ENCODE measurements around the gene EPC1.

The EPC1 gene

GRCh38 chr10:32378363-32379317, 31.7 kb upstream of the EPC1 start:
- peaks cover 3% of the 10 kb centered on the region for H3K9me3 Mint-ChIP-seq
- no peak overlapping the region for H3K4me3 Mint-ChIP-seq
- H3K27me3 Mint-ChIP-seq (ENCODE audit: low read depth) = no peaks in the 10 kb centered on the region
- no peak overlapping the region for H3K27ac Mint-ChIP-seq
- peaks cover 18% of the 10 kb centered on the region for H3K36me3 Mint-ChIP-seq (ENCODE audit: low read depth)
- no peaks in the 10 kb centered on the region for H3K4me1 Mint-ChIP-seq
- no peak for TF ChIP-seq CTCF (IDR thresholded peaks at IDR 0.05; ENCODE audit: unreplicated experiment in 3 of 3)

DNA sequence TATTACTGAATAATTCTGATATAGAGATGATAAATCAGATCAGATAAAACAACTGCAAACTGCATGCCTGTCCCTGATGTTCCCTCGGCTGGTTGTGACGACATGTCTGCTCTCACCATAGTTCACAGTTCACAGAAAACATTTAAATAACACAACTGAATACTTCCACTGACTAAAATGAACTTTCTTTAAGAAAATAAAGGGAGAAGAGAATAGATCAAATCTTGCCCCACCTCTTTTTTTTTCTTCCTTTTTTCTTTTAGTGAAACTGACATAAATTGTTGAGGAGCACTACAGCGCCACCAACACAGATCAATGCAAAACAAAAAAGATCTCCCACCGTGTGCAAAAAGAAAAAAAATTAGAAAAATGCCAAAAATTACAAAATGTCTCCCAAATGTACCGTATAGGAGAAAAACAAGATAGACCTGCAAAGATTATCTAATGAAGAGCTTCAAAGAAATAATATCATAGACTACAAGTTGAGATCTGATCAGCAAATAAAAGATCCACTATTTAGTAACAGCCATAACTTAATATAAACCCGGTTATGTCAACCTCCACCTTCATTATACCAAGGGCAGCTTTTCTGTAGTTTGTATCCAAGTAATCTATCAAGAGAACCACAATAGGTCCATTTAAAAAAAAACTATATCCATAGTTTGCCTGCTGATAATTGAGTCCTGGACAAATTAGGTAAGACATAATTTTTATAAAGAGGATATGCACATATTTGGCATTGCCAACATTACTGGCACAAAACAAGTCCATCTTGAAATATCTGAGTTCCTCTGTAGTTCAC, 30.7 kb upstream of the EPC1 start:
- TF ChIP-seq CTCF (IDR thresholded peaks at IDR 0.05; ENCODE audit: unreplicated experiment in 3 of 3) = peak; percentile 20 to 37 (median 21)
- H3K4me1 Mint-ChIP-seq = no peaks in the 10 kb centered on the region
- peaks cover 25% of the 10 kb centered on the region for H3K36me3 Mint-ChIP-seq (ENCODE audit: low read depth)
- H3K27ac Mint-ChIP-seq = no peak overlapping the region
- H3K4me3 Mint-ChIP-seq = no peak overlapping the region
- no peaks in the 10 kb centered on the region for H3K27me3 Mint-ChIP-seq (ENCODE audit: low read depth)
- H3K9me3 Mint-ChIP-seq = peaks cover 3% of the 10 kb centered on the region

DNA sequence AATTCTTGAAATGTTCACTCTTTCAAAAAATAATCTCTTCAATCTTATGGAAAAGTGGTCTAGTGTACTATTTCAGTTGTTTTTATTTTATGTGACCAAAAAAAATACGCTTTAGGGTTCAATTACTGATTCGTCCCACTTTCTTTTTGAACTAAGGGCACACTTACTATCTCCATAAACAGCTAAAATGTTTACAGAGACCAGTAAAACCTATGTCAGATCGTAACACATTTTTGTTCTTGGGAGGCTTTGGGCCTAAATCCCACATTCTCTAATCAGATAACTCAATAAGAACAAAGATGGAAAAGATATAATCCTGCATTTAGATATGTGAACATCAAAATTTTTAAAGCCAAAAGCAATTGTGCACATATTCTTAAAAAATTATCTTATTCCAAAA, 29.8 kb upstream of the EPC1 start:
- Mint-ChIP-seq H3K36me3 (ENCODE audit: low read depth) (peaks cover 33% of the 10 kb centered on the region), H3K27ac (peak overlapping the region in 2 of 3 experiments; percentile 81 to 87), H3K9me3 (peaks cover 3% of the 10 kb centered on the region), H3K4me1 (no peaks in the 10 kb centered on the region), H3K4me3 (no peak overlapping the region), H3K27me3 (ENCODE audit: low read depth) (no peaks in the 10 kb centered on the region)
- no peak for TF ChIP-seq CTCF (IDR thresholded peaks at IDR 0.05; ENCODE audit: unreplicated experiment in 3 of 3)

GRCh38 chr10:32376097-32376496, 29.1 kb upstream of the EPC1 start:
- Mint-ChIP-seq H3K36me3 (ENCODE audit: low read depth) (peaks cover 38% of the 10 kb centered on the region), H3K4me3 (no peak overlapping the region), H3K27me3 (ENCODE audit: low read depth) (no peaks in the 10 kb centered on the region), H3K4me1 (no peaks in the 10 kb centered on the region), H3K27ac (no peak overlapping the region), H3K9me3 (peaks cover 3% of the 10 kb centered on the region)
- no peak for TF ChIP-seq CTCF (IDR thresholded peaks at IDR 0.05; ENCODE audit: unreplicated experiment in 3 of 3)

GRCh38 chr10:32375631-32376030, 28.7 kb upstream of the EPC1 start:
- no peak for TF ChIP-seq CTCF (IDR thresholded peaks at IDR 0.05; ENCODE audit: unreplicated experiment in 3 of 3)
- Mint-ChIP-seq H3K4me3 (peak overlapping the region in 1 of 3 experiments; percentile 43), H3K9me3 (peaks cover 3% of the 10 kb centered on the region), H3K27ac (no peak overlapping the region), H3K27me3 (ENCODE audit: low read depth) (no peaks in the 10 kb centered on the region), H3K36me3 (ENCODE audit: low read depth) (peaks cover 40% of the 10 kb centered on the region), H3K4me1 (no peaks in the 10 kb centered on the region)
